NT2/D1 (cell line): ENCODE measurements around the gene IGSF9.

ENCODE experiments used
- DNase-seq: peaks from one replicate; pipeline ENCODE4 v3.0.0-alpha.2; 2011; ENCODE audit warnings: low read depth, low spot score
- H3K27me3 ChIP-seq: 2 replicates; pipeline ENCODE4 v1.6.0; 2011; ENCODE audit warnings: mild to moderate bottlenecking; ENCODE audit not compliant: insufficient read length, insufficient read depth
- H3K36me3 ChIP-seq: 2 replicates; pipeline ENCODE4 v1.6.1; 2011; ENCODE audit warnings: mild to moderate bottlenecking, low read length, mixed read lengths; ENCODE audit not compliant: insufficient read depth, insufficient read length
- H3K4me1 ChIP-seq: 2 replicates; pipeline ENCODE4 v1.5.1; 2011; ENCODE audit not compliant: insufficient read depth, insufficient read length
- H3K4me3 ChIP-seq: 2 replicates; pipeline ENCODE4 v1.5.1; 2011; ENCODE audit warnings: low read depth; ENCODE audit not compliant: insufficient read length
- H3K9ac ChIP-seq: 2 replicates; pipeline ENCODE4 v1.6.0; 2011; ENCODE audit warnings: low read depth; ENCODE audit not compliant: insufficient read length
- H3K9me3 ChIP-seq: 2 replicates; pipeline ENCODE4 v1.5.1; 2011; ENCODE audit warnings: mild to moderate bottlenecking, low read length; ENCODE audit not compliant: insufficient read depth
- SUZ12 ChIP-seq: IDR thresholded peaks from 2 replicates; pipeline ENCODE4 v1.6.1; 2011; ENCODE audit not compliant: insufficient read length, insufficient read depth; ENCODE audit errors: extremely low read depth
- YY1 ChIP-seq: IDR thresholded peaks from 2 replicates; pipeline ENCODE4 v1.6.1; 2011; ENCODE audit not compliant: insufficient read length, insufficient read depth
- ZNF274 ChIP-seq: IDR thresholded peaks from 2 replicates; pipeline ENCODE4 v1.6.1; 2011; ENCODE audit warnings: mild to moderate bottlenecking, low read depth, low read length

Gene IGSF9, protein sequence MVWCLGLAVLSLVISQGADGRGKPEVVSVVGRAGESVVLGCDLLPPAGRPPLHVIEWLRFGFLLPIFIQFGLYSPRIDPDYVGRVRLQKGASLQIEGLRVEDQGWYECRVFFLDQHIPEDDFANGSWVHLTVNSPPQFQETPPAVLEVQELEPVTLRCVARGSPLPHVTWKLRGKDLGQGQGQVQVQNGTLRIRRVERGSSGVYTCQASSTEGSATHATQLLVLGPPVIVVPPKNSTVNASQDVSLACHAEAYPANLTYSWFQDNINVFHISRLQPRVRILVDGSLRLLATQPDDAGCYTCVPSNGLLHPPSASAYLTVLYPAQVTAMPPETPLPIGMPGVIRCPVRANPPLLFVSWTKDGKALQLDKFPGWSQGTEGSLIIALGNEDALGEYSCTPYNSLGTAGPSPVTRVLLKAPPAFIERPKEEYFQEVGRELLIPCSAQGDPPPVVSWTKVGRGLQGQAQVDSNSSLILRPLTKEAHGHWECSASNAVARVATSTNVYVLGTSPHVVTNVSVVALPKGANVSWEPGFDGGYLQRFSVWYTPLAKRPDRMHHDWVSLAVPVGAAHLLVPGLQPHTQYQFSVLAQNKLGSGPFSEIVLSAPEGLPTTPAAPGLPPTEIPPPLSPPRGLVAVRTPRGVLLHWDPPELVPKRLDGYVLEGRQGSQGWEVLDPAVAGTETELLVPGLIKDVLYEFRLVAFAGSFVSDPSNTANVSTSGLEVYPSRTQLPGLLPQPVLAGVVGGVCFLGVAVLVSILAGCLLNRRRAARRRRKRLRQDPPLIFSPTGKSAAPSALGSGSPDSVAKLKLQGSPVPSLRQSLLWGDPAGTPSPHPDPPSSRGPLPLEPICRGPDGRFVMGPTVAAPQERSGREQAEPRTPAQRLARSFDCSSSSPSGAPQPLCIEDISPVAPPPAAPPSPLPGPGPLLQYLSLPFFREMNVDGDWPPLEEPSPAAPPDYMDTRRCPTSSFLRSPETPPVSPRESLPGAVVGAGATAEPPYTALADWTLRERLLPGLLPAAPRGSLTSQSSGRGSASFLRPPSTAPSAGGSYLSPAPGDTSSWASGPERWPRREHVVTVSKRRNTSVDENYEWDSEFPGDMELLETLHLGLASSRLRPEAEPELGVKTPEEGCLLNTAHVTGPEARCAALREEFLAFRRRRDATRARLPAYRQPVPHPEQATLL

DNA sequence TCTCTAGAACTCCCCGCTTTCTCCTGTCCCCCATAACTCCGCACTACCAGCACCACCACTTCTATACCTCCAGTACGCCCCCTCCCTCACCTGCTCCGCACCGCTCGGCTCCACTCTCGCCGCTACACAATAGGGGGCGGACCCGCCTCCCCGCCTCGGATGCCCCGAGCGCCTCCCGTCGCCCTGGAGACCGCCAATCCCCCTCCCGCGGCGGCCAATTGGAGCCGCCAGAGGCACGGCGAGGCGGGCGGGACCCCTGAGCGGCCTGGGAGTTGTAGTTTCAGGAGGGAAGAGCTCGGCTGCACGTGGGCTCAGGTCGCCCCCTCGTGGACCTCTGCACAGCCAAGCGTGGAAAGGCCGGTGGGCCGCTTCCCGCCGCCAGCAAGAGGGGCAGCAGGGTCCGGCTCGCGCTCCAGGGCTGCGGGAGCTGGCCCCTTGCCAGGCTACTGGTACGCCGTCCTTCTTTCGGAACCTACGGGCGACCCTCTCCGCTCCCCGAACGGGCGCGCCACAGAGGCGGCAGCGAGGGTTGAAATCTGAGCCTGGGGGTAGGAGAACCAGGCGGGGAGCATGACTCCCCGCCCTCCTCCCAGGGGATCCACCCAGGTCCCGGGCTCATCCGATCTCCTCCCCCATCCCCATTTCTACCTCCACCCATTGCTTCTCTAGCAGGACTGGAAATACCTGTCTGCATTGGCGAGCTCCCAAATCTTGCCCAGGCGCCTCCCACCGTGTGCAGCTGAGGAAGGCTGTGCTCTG is at the start of gene IGSF9:
Gene IGSF9 (minus strand): TSS at position 131 of the 759 bp plus-strand sequence. CDS start 2,159 bp downstream, outside the sequence.
- DNase-seq = peak; percentile 99
- H3K36me3 ChIP-seq = peaks cover 15% of the 10 kb centered on the region
- TF ChIP-seq ZNF274 = no peak
- TF ChIP-seq SUZ12 = no peak
- TF ChIP-seq YY1 = no peak
- peak within 1 kb of the TSS; percentile 58 for H3K4me3 ChIP-seq
- no peaks in the 10 kb centered on the region for H3K9me3 ChIP-seq
- peaks cover 15% of the 10 kb centered on the region for H3K4me1 ChIP-seq
- H3K9ac ChIP-seq = peak within 1 kb of the TSS; percentile 83
- peaks cover 5% of the 10 kb centered on the region for H3K27me3 ChIP-seq

GRCh38 chr1:159994896-159995295 is 49.5 kb upstream of the IGSF9 start:
- Histone ChIP-seq H3K9ac (no peak overlapping the region), H3K4me1 (no peaks in the 10 kb centered on the region), H3K4me3 (no peak overlapping the region), H3K9me3 (no peaks in the 10 kb centered on the region), H3K27me3 (no peaks in the 10 kb centered on the region), H3K36me3 (no peaks in the 10 kb centered on the region)
- no peak for DNase-seq
- TF ChIP-seq YY1 (no peak), SUZ12 (no peak), ZNF274 (no peak)

- no peak for DNase-seq
- no peaks in the 10 kb centered on the region for H3K36me3 ChIP-seq
- TF ChIP-seq YY1 (no peak), ZNF274 (no peak), SUZ12 (no peak)
Measured at GRCh38 chr1:159993911-159994310, 48.5 kb upstream of the IGSF9 start.

GRCh38 chr1:159992161-159992560 is 46.7 kb upstream of the IGSF9 start:
- H3K4me3 ChIP-seq = no peak overlapping the region
- no peaks in the 10 kb centered on the region for H3K36me3 ChIP-seq
- no peak for TF ChIP-seq YY1
- H3K4me1 ChIP-seq = no peaks in the 10 kb centered on the region
- no peak for DNase-seq
- no peaks in the 10 kb centered on the region for H3K9me3 ChIP-seq
- no peak overlapping the region for H3K9ac ChIP-seq
- no peaks in the 10 kb centered on the region for H3K27me3 ChIP-seq

More at GRCh38 chr1:159993911-159994310, 48.5 kb upstream of the IGSF9 start:
- Histone ChIP-seq H3K27me3 (no peaks in the 10 kb centered on the region), H3K9ac (no peak overlapping the region), H3K4me3 (no peak overlapping the region), H3K4me1 (no peaks in the 10 kb centered on the region), H3K9me3 (no peaks in the 10 kb centered on the region)

DNA sequence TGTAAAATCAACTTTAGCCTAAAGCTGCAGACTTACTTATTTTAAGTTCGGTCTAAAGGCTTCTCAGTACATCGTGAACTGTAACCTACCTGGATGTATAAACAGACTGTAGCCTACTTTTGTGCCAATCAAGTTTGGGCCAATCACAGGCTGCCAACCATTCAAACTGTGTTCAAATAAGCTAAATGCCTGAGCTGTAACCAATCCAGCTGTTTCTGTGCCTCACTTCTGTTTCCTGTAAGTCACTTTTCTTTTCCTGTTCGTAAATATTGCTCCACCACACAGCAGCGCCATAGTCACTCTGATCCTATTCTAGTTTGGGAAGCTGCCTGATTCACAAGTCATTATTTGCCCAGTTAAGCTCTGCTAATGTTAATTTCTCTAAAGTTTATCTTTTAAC is 46.1 kb upstream of the IGSF9 start:
- DNase-seq = no peak
- H3K4me3 ChIP-seq = no peak overlapping the region

DNA sequence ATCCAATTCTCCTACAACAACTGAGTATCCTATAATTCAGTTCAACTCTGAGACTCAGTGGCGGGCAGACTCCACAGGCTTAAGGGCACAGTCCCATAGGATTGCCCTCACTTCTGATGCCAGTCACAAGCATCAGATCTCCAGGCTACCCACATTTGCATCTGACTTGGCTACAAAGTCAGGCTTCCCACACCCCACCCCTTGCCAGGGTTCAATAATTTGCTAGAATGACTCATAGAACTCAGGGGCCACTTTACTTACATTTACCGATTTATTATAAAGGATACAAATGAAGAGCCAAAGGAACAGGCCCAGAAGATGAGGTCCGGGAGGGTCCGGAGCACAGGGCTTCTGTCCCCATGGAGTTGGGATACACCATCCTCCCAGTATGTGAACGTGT is 44.6 kb upstream of the IGSF9 start:
- Histone ChIP-seq H3K4me1 (no peaks in the 10 kb centered on the region), H3K4me3 (no peak overlapping the region), H3K9ac (no peak overlapping the region), H3K27me3 (no peaks in the 10 kb centered on the region), H3K36me3 (no peaks in the 10 kb centered on the region), H3K9me3 (no peaks in the 10 kb centered on the region)
- TF ChIP-seq SUZ12 (no peak), ZNF274 (no peak), YY1 (no peak)
- no peak for DNase-seq

More for the DNA sequence above, 46.1 kb upstream of the IGSF9 start:
- Histone ChIP-seq H3K36me3 (no peaks in the 10 kb centered on the region), H3K4me1 (no peaks in the 10 kb centered on the region), H3K9ac (no peak overlapping the region), H3K9me3 (no peaks in the 10 kb centered on the region), H3K27me3 (no peaks in the 10 kb centered on the region)
- TF ChIP-seq SUZ12 (no peak), ZNF274 (no peak), YY1 (no peak)

GRCh38 chr1:159989581-159989980 is 44.2 kb upstream of the IGSF9 start:
- no peaks in the 10 kb centered on the region for H3K4me1 ChIP-seq
- H3K9me3 ChIP-seq = no peaks in the 10 kb centered on the region
- H3K4me3 ChIP-seq = no peak overlapping the region
- H3K9ac ChIP-seq = no peak overlapping the region
- no peaks in the 10 kb centered on the region for H3K27me3 ChIP-seq
- TF ChIP-seq SUZ12 (no peak), YY1 (no peak), ZNF274 (no peak)
- H3K36me3 ChIP-seq = no peaks in the 10 kb centered on the region
- DNase-seq = no peak
